Measurements from ENCODE around the gene SORCS3.

Gene SORCS3

DNA sequence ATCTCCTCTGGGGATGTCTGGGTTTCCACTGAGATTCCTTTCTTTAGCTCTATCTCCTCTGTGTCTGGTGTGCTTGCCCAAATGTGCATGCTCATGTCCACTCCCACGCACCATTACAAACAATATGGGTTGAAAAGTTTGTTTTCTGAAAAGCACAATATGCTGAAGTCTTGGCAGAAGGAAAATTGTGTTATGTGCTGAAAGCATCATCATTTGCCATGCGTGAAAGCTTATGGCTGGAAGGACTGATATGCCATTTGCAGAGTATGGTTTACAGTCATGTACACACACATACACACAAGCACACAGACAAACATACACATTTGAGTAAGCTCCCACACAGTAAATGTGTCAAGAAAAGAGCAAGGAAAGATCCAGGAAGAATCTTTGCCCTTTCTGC is 231.6 kb downstream of the SORCS3 start:
- DNase-seq = no peak

DNA sequence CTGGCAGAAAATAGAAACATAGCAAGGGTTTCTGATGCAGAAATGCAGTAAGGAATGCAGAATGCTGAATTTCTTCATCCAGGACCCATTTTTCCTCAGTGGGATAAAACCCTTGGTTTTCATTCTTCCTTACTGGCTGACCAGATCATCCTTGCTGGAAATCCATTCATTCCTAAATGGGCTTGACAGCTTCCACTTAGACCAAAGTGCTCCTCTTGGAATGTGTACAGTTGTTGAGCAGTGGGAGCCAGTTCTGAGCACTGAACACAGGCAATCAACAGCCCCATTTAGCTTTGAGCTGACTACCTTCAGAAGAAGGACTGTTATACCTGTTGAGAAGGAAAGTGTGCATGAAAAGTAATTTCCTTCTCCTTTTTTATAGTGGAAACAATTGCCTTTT is 232.1 kb downstream of the SORCS3 start:
- DNase-seq = no peak

GRCh38 chr10:104875561-104875960 is 234.5 kb downstream of the SORCS3 start:
- DNase-seq = no peak

GRCh38 chr10:104880624-104881398 is 239.7 kb downstream of the SORCS3 start:
- DNase-seq = no peak

- DNase-seq = no peak
Measured at GRCh38 chr10:104881740-104882139, 240.7 kb downstream of the SORCS3 start.

DNA sequence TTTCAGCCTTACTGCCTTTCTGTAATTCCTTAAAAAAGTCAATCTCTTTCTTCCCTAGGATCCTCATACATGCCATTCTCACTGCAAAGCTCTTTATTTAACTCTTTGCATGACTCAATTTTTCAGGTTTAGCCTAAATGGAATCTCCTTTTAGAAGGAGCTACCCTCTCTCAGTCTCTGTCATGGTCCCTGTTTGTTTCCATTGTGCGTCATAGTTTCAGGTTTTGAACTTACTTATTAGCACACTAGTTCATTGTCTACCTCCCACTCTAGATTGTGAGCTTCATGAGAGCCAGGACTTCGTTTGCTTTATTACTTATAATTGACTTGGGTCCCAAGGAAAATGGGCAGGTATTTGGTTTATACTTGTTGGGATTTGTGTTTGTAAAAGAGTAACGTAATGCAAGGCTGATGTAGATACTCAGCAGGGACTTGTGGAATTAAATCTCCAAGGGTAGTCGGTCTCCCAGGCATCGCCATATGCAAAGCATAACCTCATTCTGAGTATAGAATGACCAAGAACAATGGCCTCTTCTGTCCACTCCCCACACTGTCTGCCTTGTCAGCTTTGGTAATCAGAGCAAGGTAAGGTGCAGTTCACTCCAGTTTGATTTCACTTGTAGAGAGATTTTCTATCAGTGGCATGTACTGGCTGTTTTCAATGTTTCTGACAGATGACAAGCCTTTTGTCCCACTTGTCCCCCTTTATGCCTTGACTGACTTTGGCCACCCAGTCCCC is 252.0 kb downstream of the SORCS3 start:
- no peak for DNase-seq

DNA sequence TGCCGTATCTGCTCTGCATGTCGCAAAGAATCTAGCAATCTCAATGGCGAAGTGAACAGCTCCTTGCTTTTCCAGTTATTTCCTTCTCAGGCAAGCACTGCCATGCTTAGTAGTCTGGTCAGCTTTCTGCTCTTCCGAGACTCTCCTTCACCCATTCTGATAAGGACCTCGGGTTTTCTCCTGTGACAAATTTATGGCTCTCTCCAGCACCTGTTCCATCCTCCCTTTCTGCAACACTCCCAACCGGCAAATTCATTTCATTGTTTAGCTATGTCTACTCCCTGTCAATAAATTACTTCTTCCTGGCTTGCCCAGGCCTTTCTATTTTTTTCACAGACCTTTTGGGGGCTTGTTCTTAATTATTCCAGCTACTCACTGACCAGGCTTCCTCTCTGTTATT is 252.6 kb downstream of the SORCS3 start:
- no peak for DNase-seq

- no peak for DNase-seq
Measured at GRCh38 chr10:104894681-104895080, 253.6 kb downstream of the SORCS3 start.

GRCh38 chr10:104895541-104895940 is 254.5 kb downstream of the SORCS3 start:
- DNase-seq = no peak

DNA sequence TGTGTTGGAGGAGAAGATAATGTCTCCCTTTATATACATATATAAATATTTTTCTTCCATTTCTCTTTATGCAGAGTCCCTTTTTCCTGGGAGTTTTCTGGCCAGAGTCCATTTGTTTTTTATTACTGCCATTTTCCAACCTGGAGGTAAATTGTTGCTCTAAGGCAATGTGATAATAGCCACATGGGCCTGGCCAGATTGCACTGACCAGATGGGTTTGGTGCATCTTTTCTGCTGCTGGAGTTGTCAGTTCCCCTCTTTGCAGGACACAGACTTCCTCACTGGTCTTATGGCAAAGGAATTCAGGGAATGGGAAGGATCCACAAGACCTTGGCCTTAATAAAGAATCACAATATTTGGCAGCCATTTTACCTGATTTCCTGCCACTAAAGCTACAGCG is 254.9 kb downstream of the SORCS3 start:
- no peak for DNase-seq

GRCh38 chr10:104897696-104898095 is 256.6 kb downstream of the SORCS3 start:
- DNase-seq = no peak

DNA sequence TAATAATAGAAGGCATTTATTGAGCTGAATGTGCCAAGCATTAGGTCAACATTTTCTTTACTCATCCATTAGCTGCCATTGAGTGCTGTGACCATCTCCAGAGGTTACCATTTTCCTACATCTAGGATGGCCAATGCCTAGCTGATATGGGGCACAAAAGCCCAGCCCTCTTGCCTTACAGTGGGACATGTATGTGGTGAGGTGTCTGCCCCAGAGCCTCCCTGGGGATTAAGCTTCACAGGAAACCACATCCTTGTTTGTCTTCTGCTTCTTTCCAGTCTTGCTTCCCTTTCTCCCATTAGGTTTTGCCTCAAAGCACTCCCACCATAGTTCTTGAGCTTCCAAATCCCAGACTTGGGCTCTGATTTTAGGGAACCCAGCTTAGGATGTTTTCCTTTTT is 258.7 kb downstream of the SORCS3 start:
- DNase-seq = no peak

- no peak for DNase-seq
Measured at GRCh38 chr10:104903433-104903832, 262.3 kb downstream of the SORCS3 start.

- DNase-seq = no peak
Measured at GRCh38 chr10:104904753-104905323, 263.7 kb downstream of the SORCS3 start.

DNA sequence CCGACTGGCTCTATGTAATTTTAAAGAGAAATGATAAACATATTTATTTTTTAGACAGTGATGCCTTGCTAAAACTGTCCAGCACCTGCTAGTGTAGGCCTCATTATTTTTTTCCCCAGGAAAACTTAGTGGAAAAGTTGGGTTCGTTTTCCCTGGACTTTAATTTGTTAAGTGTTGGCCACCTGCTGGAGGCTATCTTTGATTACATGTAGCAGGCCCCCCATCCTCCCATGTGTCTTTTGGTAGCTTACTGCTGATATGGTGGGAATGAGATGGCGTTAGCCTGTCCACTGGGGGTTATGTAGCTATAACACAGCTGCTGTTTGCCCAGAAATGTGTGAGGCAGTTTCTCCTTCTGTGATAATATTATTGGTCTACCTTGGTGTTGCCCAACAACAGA is 265.0 kb downstream of the SORCS3 start:
- no peak for DNase-seq

- no peak for DNase-seq
Measured at GRCh38 chr10:104907521-104907920, 266.4 kb downstream of the SORCS3 start.

- DNase-seq = no peak
Measured at GRCh38 chr10:104908581-104908980, 267.5 kb downstream of the SORCS3 start.

DNA sequence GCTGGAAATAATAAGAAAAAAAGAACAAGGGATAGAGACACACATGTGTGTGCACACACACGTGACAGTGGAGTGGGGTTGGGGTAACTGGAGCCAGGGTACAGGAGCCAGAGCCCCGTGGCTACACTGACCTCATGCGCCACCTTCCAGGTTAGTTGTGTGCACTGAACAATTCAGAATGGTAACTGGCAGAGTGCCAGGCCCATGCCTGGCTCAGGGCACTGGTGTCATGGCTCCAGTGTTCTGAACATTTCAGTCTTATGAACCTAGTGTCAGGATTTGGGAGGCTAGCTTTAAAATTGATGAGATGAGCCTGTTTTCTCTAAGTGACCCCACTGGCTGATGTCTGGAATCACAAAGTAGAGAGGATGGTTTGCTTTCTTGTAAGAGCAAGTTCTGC is 269.6 kb downstream of the SORCS3 start:
- DNase-seq = no peak

GRCh38 chr10:104913390-104913789 is 272.3 kb downstream of the SORCS3 start:
- no peak for DNase-seq

- no peak for DNase-seq
Measured at GRCh38 chr10:104920476-104920875, 279.4 kb downstream of the SORCS3 start.

- no peak for DNase-seq
Measured at GRCh38 chr10:104921763-104922162, 280.7 kb downstream of the SORCS3 start.

DNA sequence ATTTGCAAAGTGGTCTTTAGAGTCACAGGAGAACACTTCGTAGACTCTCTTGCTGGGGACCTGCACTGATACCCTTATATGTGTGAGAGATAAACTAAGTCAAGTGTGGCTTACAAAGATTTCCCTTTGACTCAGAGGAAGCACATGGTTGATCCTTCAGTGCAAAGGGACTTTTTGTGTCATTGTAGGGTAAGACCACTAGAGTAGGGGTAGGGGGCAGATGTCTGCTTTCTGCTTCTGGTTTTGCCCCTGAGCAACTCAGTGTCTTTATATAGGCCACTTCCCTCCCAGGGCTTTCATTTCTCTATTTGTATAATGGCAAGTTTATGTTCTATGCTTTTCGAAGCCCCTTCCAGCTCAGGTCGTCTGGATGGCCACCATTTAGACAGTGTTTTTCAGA is 281.7 kb downstream of the SORCS3 start:
- DNase-seq = no peak

- DNase-seq = no peak
Measured at GRCh38 chr10:104923501-104923900, 282.4 kb downstream of the SORCS3 start.

GRCh38 chr10:104924101-104924795 is 283.2 kb downstream of the SORCS3 start:
- DNase-seq = no peak
